Type B pancreatic cell (in vitro differentiated cells): Measurements from ENCODE around the gene FAIM2. TPM values are rescaled to one million over a fixed set of nuclear protein-coding genes. Genes with fewer than 3 reads are reported as not detected.

Source experiments
- DNase-seq: peaks from one replicate; pipeline ENCODE4 v3.0.0; 2021; ENCODE audit warnings: mixed read lengths; ENCODE audit not compliant: unreplicated experiment; ENCODE audit errors: extremely low spot score
- H3K27ac Mint-ChIP-seq: 2 replicates; pipeline ENCODE4 v1.8.0; 2021; ENCODE audit warnings: mild to moderate bottlenecking, mixed read lengths
- H3K27me3 Mint-ChIP-seq: 2 replicates; pipeline ENCODE4 v1.8.0; 2021; ENCODE audit warnings: mixed read lengths
- H3K36me3 Mint-ChIP-seq: 2 replicates; pipeline ENCODE4 v1.8.0; 2021; ENCODE audit warnings: mixed read lengths
- H3K4me1 Mint-ChIP-seq: one replicate; pipeline ENCODE4 v1.8.0; 2021; ENCODE audit warnings: mixed read lengths; ENCODE audit not compliant: unreplicated experiment
- H3K4me3 Mint-ChIP-seq: 2 replicates; pipeline ENCODE4 v1.8.0; 2021; ENCODE audit warnings: mild to moderate bottlenecking, mixed read lengths
- H3K9me3 Mint-ChIP-seq: 2 replicates; pipeline ENCODE4 v1.8.0; 2021; ENCODE audit warnings: mixed read lengths
- CTCF ChIP-seq: fragments of 200-600 bp; sonication (generic); conservative IDR thresholded peaks from 2 replicates; pipeline ENCODE4 v1.5.0; 2021; ENCODE audit warnings: antibody characterized with exemption, mild to moderate bottlenecking
- total RNA-seq: library from RNA; stranded (reverse); gene quantifications from 2 replicates; pipeline ENCODE4 v1.2.1, GENCODE V29; 2021; ENCODE audit warnings: low replicate concordance

FAIM2 gene
- total RNA-seq, 1 donor from 2014 or later, result 1.7 TPM

GRCh38 chr12:49912345-49913255 lies 8.9 kb upstream of the FAIM2 start:
- peaks cover 36% of the 10 kb centered on the region for H3K4me1 Mint-ChIP-seq
- no peaks in the 10 kb centered on the region for H3K9me3 Mint-ChIP-seq
- no peak overlapping the region for H3K27ac Mint-ChIP-seq
- no peaks in the 10 kb centered on the region for H3K36me3 Mint-ChIP-seq
- DNase-seq, result no peak
- TF ChIP-seq CTCF, result no peak
- H3K27me3 Mint-ChIP-seq, result peaks cover 5% of the 10 kb centered on the region
- no peak overlapping the region for H3K4me3 Mint-ChIP-seq

GRCh38 chr12:49911213-49911605 lies 7.5 kb upstream of the FAIM2 start:
- peaks cover 36% of the 10 kb centered on the region for H3K4me1 Mint-ChIP-seq
- no peak overlapping the region for H3K4me3 Mint-ChIP-seq

GRCh38 chr12:49910331-49911212 lies 6.9 kb upstream of the FAIM2 start:
- no peak for DNase-seq
- peaks cover 19% of the 10 kb centered on the region for H3K27me3 Mint-ChIP-seq
- peaks cover 36% of the 10 kb centered on the region for H3K4me1 Mint-ChIP-seq
- H3K36me3 Mint-ChIP-seq, result no peaks in the 10 kb centered on the region
- H3K9me3 Mint-ChIP-seq, result no peaks in the 10 kb centered on the region
- no peak overlapping the region for H3K27ac Mint-ChIP-seq
- TF ChIP-seq CTCF, result no peak
- no peak overlapping the region for H3K4me3 Mint-ChIP-seq

More at GRCh38 chr12:49911213-49911605, 7.5 kb upstream of the FAIM2 start:
- no peak for DNase-seq
- Mint-ChIP-seq H3K9me3 (no peaks in the 10 kb centered on the region), H3K36me3 (no peaks in the 10 kb centered on the region), H3K27ac (no peak overlapping the region), H3K27me3 (peaks cover 12% of the 10 kb centered on the region)
- no peak for TF ChIP-seq CTCF

GRCh38 chr12:49909826-49910225 lies 6.1 kb upstream of the FAIM2 start:
- Mint-ChIP-seq H3K4me1 (peaks cover 36% of the 10 kb centered on the region), H3K4me3 (no peak overlapping the region), H3K27me3 (peaks cover 22% of the 10 kb centered on the region), H3K36me3 (no peaks in the 10 kb centered on the region), H3K27ac (no peak overlapping the region), H3K9me3 (no peaks in the 10 kb centered on the region)
- DNase-seq, result no peak
- TF ChIP-seq CTCF, result no peak

- Mint-ChIP-seq H3K4me3 (no peak overlapping the region), H3K36me3 (no peaks in the 10 kb centered on the region), H3K27me3 (peaks cover 25% of the 10 kb centered on the region), H3K27ac (no peak overlapping the region), H3K9me3 (no peaks in the 10 kb centered on the region), H3K4me1 (peaks cover 38% of the 10 kb centered on the region)
- TF ChIP-seq CTCF, result no peak
- no peak for DNase-seq
These were observed 5.7 kb upstream of the FAIM2 start for GRCh38 chr12:49909356-49909755.
